ENCODE data around the gene MPP7. TPM values are rescaled to one million over a fixed set of nuclear protein-coding genes. Genes with fewer than 3 reads are reported as not detected.

The MPP7 gene
- total RNA-seq, 6 experiments from 2014 or later: 0.80 to 2.6 (median 0.86) TPM

DNA sequence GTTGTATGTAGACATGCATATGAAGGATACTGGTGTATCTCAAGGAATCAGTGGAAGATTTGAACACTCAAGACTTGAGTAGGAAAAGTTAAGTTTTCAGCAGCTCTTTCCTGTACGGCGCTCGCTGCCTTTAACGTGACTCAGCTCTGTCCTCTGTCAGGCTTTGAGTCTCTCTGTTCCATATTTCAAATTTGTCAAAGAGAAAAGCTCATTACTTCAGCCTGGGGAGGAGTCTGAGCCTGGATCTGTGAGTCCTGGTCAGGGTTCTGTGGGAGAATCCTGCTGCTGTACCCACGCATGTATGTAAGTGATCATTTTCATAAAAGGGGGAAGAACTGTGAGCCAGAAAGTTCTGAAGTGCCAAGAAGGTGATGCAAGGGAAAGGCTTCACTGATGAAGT, 13.8 kb upstream of the MPP7 start:
- no peak for DNase-seq
- no peak overlapping the region for H3K27ac Mint-ChIP-seq
- no peak overlapping the region for H3K4me3 Mint-ChIP-seq
- H3K4me1 Mint-ChIP-seq (ENCODE audit: low read depth): peaks cover 5% of the 10 kb centered on the region; the same call in 1 of the 2 replicates
- TF ChIP-seq, protein P1, sequence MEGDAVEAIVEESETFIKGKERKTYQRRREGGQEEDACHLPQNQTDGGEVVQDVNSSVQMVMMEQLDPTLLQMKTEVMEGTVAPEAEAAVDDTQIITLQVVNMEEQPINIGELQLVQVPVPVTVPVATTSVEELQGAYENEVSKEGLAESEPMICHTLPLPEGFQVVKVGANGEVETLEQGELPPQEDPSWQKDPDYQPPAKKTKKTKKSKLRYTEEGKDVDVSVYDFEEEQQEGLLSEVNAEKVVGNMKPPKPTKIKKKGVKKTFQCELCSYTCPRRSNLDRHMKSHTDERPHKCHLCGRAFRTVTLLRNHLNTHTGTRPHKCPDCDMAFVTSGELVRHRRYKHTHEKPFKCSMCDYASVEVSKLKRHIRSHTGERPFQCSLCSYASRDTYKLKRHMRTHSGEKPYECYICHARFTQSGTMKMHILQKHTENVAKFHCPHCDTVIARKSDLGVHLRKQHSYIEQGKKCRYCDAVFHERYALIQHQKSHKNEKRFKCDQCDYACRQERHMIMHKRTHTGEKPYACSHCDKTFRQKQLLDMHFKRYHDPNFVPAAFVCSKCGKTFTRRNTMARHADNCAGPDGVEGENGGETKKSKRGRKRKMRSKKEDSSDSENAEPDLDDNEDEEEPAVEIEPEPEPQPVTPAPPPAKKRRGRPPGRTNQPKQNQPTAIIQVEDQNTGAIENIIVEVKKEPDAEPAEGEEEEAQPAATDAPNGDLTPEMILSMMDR (IDR thresholded peaks at IDR 0.05): no peak
- H3K9me3 Mint-ChIP-seq: peaks cover 8% of the 10 kb centered on the region
- H3K27me3 Mint-ChIP-seq (ENCODE audit: insufficient read depth): peaks cover 18% of the 10 kb centered on the region
- peaks cover 8% of the 10 kb centered on the region; the same call in 1 of the 2 replicates for H3K36me3 Mint-ChIP-seq (ENCODE audit: low read depth)

DNA sequence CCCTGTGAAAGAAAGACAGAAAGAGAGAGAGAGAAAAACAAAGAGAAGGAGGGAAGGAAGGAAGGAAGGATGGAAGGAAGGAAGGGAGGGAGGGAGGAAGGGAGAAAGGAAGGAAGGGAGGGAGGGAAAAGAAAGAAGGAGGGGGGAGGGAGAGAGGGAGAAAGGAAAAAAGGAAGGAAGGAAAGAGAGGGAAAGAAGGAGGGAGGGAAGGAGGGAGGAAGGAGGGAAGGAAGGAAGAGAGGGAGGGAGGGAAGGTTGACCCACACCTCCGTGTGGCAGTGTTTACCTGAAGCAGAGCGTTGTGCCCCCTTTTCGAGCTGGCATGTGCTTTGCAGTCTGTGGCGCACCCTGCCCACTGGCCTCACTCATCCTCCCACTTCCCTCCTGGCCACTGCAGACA, 12.3 kb upstream of the MPP7 start:
- Mint-ChIP-seq H3K27me3 (ENCODE audit: insufficient read depth) (peaks cover 23% of the 10 kb centered on the region), H3K36me3 (ENCODE audit: low read depth) (peaks cover 9% of the 10 kb centered on the region; the same call in 1 of the 2 replicates), H3K9me3 (peaks cover 8% of the 10 kb centered on the region), H3K4me1 (ENCODE audit: low read depth) (peaks cover 4% of the 10 kb centered on the region; the same call in 1 of the 2 replicates), H3K27ac (no peak overlapping the region), H3K4me3 (no peak overlapping the region)
- TF ChIP-seq, protein P1 (IDR thresholded peaks at IDR 0.05): no peak
- DNase-seq: no peak

DNA sequence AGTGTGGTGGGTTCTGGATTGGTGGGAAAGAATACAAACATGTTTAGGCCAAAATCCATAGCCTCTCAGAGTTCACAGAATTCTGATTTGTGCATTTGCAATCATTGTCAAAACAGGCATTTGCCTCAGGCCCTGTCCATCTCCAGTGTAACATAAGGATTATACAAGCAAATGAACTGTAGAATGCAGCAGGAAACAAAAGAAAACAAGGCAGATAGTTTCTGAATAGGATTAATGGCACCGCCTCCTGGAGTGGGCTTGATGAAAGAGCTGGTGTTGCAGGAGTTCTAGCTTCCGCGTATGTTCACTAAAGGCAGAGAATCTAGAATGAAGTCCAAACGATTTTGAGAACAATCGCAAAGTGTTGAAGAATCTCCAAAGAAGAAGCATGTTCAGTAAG, 11.3 kb upstream of the MPP7 start:
- DNase-seq: no peak
- no peak overlapping the region for H3K27ac Mint-ChIP-seq
- H3K4me1 Mint-ChIP-seq (ENCODE audit: low read depth): no peaks in the 10 kb centered on the region
- H3K4me3 Mint-ChIP-seq: no peak overlapping the region
- peaks cover 8% of the 10 kb centered on the region for H3K9me3 Mint-ChIP-seq
- TF ChIP-seq, protein P1 (IDR thresholded peaks at IDR 0.05): no peak
- peaks cover 9% of the 10 kb centered on the region; the same call in 1 of the 2 replicates for H3K36me3 Mint-ChIP-seq (ENCODE audit: low read depth)
- peaks cover 23% of the 10 kb centered on the region for H3K27me3 Mint-ChIP-seq (ENCODE audit: insufficient read depth)

DNA sequence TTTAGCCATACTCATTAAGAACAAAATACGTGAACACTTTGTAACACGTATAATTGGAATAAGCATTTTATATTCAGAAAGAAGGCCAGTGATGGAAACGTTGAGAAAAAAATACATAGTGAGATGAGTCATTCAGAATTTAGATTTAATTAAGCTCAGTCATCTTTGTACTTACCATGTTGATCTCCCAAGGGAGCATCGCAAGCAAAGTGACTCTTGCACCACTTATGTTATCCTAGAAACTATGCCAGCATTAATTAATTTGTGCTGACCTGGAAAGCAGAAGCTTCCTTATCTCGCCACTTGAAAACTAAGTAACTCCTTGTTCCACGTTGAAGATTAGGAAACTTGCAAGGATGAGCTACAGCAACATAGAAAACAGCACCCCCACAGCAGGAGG, 9.7 kb upstream of the MPP7 start:
- no peak for DNase-seq
- Mint-ChIP-seq H3K27me3 (ENCODE audit: insufficient read depth) (peaks cover 39% of the 10 kb centered on the region), H3K4me1 (ENCODE audit: low read depth) (no peaks in the 10 kb centered on the region), H3K36me3 (ENCODE audit: low read depth) (peaks cover 9% of the 10 kb centered on the region; the same call in 1 of the 2 replicates), H3K9me3 (peaks cover 8% of the 10 kb centered on the region), H3K4me3 (no peak overlapping the region), H3K27ac (no peak overlapping the region)
- TF ChIP-seq, protein P1 (IDR thresholded peaks at IDR 0.05): no peak

DNA sequence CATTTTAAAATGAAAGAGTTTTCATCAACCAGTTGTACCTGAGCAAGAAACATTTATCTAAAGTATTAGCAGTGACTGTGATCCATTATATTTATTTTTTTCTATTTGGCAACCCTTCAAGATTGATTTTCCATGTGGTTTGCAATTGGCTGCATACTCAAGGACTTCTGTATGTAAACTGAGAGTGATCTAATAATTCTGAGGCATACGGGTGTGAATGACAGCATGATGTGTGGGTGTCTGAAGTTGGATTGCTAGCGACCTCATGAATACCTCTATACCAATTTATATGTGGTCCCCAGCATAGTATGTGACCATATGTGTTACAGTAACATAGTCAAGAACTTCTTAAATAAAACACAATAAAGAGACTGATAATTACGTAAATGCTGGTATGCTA, 8.2 kb upstream of the MPP7 start:
- TF ChIP-seq, protein P1 (IDR thresholded peaks at IDR 0.05): no peak
- no peak for DNase-seq
- Mint-ChIP-seq H3K27ac (no peak overlapping the region), H3K9me3 (peaks cover 8% of the 10 kb centered on the region), H3K4me3 (no peak overlapping the region), H3K4me1 (ENCODE audit: low read depth) (no peaks in the 10 kb centered on the region), H3K36me3 (ENCODE audit: low read depth) (peaks cover 9% of the 10 kb centered on the region; the same call in 1 of the 2 replicates), H3K27me3 (ENCODE audit: insufficient read depth) (peaks cover 46% of the 10 kb centered on the region)

DNA sequence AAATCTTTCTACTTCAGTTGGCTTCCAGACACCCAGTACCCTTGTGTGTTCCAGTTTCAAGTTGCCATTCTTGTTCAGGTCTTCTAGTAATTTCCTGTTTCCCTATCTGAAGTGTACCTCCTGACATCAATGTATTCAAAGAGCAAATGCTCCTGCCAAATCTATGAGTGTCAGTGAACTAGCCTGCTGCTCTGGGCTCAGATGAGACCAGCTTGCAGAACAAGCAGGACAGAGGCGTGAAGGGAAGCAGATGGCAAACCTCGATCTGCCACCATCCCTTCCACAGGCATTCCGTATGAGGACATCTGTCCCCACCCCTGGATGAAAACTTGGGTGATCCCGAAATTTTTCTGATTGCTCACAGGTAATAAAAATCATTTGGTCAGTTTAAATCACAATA, 4.4 kb upstream of the MPP7 start:
- no peak overlapping the region for H3K4me3 Mint-ChIP-seq
- H3K9me3 Mint-ChIP-seq: peaks cover 6% of the 10 kb centered on the region
- no peak for DNase-seq
- peaks cover 7% of the 10 kb centered on the region; the same call in 1 of the 2 replicates for H3K36me3 Mint-ChIP-seq (ENCODE audit: low read depth)
- TF ChIP-seq, protein P1 (IDR thresholded peaks at IDR 0.05): no peak
- no peak overlapping the region for H3K27ac Mint-ChIP-seq
- peaks cover 48% of the 10 kb centered on the region for H3K27me3 Mint-ChIP-seq (ENCODE audit: insufficient read depth)
- peaks cover 9% of the 10 kb centered on the region for H3K4me1 Mint-ChIP-seq (ENCODE audit: low read depth)
